Stimulated activated CD8-positive, alpha-beta memory T cell treated with anti-CD3 and anti-CD28 coated beads, Interleukin-15, amount 100 ng/mL, for 1 hour (primary cell): ENCODE data around the gene B3GNT3.

Experiments used
- DNase-seq: peaks from one replicate; pipeline ENCODE4 v3.0.0-alpha.2; 2020; ENCODE audit warnings: low read depth

The B3GNT3 gene

DNA sequence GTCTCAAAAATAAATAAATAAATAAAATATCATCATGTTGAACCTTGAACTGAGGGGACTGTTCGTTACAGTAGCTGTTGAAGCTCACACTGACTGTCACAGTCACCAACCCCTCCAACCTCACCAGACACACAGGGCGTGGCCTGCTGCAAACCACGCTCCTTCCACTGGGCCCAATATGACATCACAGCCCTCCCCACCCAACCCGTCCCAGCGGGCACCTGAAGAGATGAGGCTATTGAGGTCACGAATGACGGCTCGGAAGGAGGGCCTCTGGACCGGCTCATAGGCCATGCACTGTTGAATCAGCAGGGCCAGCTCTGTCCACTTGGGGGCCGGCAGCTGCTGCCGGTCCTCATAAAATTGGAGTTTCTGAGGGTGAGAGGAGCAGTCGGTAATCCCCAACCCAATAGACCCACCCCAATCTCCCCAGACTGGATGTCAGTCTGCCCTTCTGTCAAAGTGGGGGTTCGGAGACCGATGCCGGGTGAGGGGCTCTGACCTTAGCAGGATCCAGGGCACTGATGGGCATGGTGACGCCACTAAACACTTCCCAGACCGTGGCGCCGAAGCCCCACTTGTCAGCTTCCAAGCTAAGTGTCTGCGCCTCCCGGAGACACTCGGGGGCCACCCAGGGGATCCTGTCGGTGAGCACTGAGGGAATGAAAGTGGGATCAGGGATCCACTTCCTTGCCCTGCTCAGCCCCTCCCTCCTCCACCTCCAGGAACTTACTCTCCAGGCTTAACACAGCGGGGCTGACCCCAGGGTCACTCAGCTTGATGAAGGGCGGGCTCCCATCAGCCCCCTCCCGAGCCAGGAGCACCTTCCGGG is 39.6 kb downstream of the B3GNT3 start:
- DNase-seq = no peak

DNA sequence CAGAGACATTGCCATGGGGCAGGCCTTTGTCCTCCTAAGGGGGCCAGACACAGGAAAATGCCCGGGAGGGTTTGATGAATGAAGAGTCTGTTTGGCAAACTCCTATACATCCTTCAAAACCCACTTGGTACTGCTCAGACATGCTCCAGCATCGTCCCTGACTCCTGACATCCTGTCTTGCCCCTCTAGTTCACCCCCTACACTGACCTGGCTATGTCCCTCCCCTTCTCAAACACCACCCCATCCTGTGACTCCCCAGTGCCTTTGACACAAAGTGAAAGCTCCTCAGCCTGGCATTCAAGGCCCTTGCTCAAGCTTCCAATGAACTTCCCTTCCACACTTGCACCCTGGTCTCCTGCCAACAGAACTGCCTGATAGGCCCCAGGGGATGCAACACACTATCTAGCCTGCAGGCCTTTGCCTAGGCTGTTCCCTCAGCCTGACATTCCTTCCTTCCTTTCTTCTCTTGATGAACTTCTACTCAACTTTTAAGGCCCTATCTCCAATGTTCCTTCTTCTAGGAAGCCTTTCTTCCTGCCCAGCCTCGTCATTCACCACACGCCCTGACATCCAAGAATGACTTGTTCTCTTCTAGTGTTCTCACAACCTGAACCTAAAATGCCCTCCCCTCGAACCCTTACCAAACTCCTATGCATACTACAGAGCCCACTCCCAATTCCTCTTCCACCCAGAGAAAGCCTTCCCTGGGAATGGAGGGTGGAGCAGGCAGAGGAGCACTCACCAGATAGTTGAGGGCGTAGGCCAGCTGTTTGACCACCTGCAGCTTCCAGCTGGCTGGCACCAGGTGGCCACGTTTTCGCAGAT is 40.5 kb downstream of the B3GNT3 start:
- DNase-seq = no peak

GRCh38 chr19:17836530-17836929 is 41.6 kb downstream of the B3GNT3 start:
- no peak for DNase-seq

GRCh38 chr19:17837972-17838371 is 43.0 kb downstream of the B3GNT3 start:
- no peak for DNase-seq

GRCh38 chr19:17840019-17840418 is 45.1 kb downstream of the B3GNT3 start:
- DNase-seq = no peak

GRCh38 chr19:17841371-17841809 is 46.5 kb downstream of the B3GNT3 start:
- DNase-seq = no peak

- peak; percentile 40 for DNase-seq
Measured at GRCh38 chr19:17841810-17842662, 47.1 kb downstream of the B3GNT3 start.

- no peak for DNase-seq
Measured at GRCh38 chr19:17842663-17843291, 47.8 kb downstream of the B3GNT3 start.

DNA sequence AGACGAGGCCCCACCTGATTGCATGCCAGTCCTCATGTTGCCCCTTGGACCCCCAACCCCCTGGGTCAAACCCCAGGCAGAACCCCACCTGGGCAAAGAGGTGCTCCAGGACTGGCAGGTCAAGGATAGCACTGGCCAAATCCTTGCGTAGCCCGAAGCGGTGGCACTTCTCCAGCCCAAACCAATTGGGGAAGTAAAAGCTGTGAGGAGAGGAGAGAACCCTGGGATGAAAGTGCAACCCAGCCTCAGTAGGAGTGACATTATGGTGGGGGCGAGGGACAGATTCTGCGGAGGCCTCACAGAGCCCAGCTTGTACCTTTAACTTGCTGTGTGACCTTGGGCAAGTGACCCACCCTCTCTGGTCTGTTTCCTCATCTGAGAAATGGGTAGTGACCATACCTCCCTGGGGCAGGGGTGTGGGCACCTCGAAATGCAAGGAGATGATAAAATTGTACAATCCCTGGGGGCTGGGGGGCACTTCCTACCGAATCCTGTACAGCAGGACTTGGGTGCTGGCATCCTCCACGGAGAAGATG is 48.4 kb downstream of the B3GNT3 start:
- no peak for DNase-seq

GRCh38 chr19:17843908-17844490 is 49.1 kb downstream of the B3GNT3 start:
- DNase-seq = no peak

DNA sequence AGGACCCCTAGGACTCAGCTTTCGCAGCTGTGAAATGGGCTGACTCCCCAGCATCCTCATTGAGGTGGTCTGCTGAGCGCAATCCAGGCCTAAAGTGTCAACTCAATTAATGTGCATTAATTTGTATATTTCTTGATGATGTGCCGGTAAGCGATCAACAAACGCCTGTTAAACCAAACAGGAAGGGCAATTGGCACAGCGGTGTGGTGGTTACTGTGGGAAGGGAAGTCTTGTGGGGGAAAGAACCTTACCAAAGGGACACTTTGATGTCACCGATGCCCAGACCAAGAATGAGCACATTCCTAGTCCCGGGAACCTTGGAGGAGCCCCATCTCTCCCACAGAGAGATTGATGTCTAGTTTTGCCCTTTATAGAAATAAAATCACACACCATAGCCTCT is 51.2 kb downstream of the B3GNT3 start:
- no peak for DNase-seq

GRCh38 chr19:17847538-17848366 is 52.8 kb downstream of the B3GNT3 start, which contains the start of gene JAK3:
TSS of gene JAK3 (minus strand) at chr19:17847982. CDS start at chr19:17844417, 3,565 bp downstream.
- peak; percentile 78 for DNase-seq

DNA sequence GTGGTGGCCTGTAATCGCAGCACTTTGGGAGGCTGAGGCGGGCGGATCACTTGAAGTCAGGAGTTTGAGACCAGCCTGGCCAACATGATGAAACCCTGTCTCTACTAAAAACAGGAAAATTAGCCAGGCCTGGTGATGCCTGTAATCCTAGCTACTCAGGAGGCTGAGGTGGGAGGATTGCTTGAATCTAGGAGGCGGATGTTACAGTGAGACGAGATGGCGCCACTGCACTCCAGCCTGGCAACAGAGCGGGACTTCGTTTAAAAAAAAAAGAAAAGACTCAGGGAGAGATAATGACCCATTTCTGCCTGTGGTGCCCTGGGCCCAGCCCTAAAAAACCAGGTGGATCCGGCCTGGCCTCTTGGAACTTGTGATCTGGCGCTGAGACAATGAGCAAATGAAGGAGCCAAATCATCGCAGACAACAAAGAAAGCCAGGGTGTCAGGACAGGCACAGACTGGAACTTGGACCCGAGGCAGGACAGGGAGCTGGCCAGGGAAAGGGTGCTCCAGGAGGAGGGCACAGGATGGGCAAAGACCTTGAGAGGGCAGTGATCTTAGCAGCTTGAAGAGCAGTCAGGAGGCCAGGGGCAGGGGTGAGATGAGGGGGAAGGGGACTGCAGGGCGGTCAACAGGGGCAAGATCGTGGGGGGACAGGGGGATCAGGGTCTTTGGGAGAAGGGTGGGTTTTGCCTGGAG is 53.8 kb downstream of the B3GNT3 start:
- no peak for DNase-seq

GRCh38 chr19:17854061-17854460 is 59.1 kb downstream of the B3GNT3 start:
- no peak for DNase-seq

- DNase-seq = peak; percentile 94
Measured at GRCh38 chr19:17855280-17856152, 60.6 kb downstream of the B3GNT3 start.

- peak; percentile 97 for DNase-seq
Measured at GRCh38 chr19:17859533-17860330, 64.8 kb downstream of the B3GNT3 start, which contains the start of gene RPL18A. TSS of gene RPL18A (plus strand) at chr19:17859910. CDS start at chr19:17859957, 47 bp downstream.

DNA sequence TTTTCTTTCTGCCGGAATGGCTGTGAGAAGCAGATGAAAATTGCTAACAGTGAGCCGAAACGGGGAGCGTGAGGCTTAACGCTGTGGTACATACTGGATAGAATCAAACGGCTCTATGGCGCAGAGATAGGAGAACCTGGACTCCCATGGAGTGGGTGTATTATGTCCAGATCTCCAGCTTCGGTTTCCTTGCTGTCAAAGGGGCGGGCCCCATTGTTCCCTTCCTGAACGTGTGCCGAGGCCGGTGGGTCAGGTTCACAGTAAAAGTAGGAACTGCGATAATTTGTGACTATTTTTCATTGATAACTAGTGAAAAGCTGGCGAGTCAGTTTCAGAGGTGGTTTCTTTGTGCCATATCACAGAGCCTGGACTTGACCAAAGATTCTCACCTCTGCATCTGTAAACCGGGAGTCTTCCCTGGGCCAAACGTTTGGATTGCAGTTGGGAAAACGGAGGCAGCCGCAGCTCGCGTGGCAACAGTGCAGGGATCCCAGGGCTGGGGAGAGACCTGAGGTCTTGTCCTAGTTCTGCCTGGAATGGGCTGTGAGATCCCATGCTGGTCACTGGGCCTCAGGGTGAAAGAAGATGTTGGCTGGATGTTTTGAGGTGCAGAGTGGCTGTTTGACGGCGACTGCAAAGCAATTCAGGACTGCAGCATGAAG is 65.5 kb downstream of the B3GNT3 start:
- no peak for DNase-seq
